GM23248 (cell line): ENCODE measurements around the gene THG1L.
"Not testable (repeated sequence)": the region's sequence is repeated elsewhere in the genome, so short reads cannot be mapped to it uniquely, and the experiment has no call there.

ENCODE experiments used
- EZH2 ChIP-seq: fragments of 200-600 bp; sonication (generic); IDR thresholded peaks from 2 replicates; pipeline ENCODE4 v1.6.1; 2018; ENCODE audit warnings: antibody characterized with exemption, mild to moderate bottlenecking; ENCODE audit not compliant: insufficient read depth, poor library complexity, severe bottlenecking
- EZH2phosphoT487 ChIP-seq: fragments of 200-600 bp; sonication (generic); IDR thresholded peaks from 2 replicates; pipeline ENCODE4 v1.6.1; 2018; ENCODE audit warnings: antibody characterized with exemption, moderate library complexity, mild to moderate bottlenecking, low read depth; ENCODE audit not compliant: insufficient read depth

DNA sequence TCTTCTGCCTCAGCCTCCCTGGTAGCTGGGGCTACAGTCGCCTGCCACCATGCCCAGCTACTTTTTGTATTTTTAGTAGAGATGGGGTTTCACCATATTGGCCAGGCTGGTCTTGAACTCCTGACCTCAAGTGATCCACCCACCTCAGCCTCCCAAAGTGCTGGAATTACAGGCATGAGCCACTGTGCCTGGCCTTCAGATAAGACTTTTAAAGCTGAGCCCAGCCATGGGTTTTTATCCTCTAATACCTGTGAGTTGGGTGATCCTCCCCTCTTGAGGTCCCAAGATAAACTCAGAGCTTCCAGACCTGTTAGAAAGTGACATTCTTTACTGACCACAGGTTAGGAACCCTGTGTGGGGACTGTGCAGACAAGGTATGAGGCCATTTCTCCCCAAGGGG lies 3.4 kb upstream of the THG1L start:
- not testable (repeated sequence) for TF ChIP-seq EZH2, EZH2phosphoT487
